ENCODE data around the gene NF1.
"Not testable (repeated sequence)": the region's sequence is repeated elsewhere in the genome, so short reads cannot be mapped to it uniquely, and the experiment has no call there.

Gene NF1

GRCh38 chr17:31260151-31260550 is 165.4 kb downstream of the NF1 start:
- DNase-seq = no peak

- no peak for DNase-seq
Measured at GRCh38 chr17:31261601-31262000, 166.8 kb downstream of the NF1 start.

- not testable (repeated sequence) for DNase-seq
Measured at GRCh38 chr17:31262923-31263322, 168.1 kb downstream of the NF1 start.

GRCh38 chr17:31266042-31266441 is 171.3 kb downstream of the NF1 start:
- no peak for DNase-seq

- DNase-seq = no peak
Measured at GRCh38 chr17:31269036-31269577, 174.3 kb downstream of the NF1 start.

GRCh38 chr17:31269578-31269983 is 174.8 kb downstream of the NF1 start:
- DNase-seq = no peak

- no peak for DNase-seq
Measured at GRCh38 chr17:31272236-31272635, 177.5 kb downstream of the NF1 start.

- no peak for DNase-seq
Measured at GRCh38 chr17:31272803-31273202, 178.0 kb downstream of the NF1 start.

- peak; percentile 30 for DNase-seq
Measured at GRCh38 chr17:31273516-31273915, 178.7 kb downstream of the NF1 start.

- peak; percentile 62 for DNase-seq
Measured at GRCh38 chr17:31274252-31274651, 179.5 kb downstream of the NF1 start.

GRCh38 chr17:31275116-31275515 is 180.3 kb downstream of the NF1 start:
- no peak for DNase-seq

GRCh38 chr17:31279401-31279800 is 184.6 kb downstream of the NF1 start:
- DNase-seq = no peak

GRCh38 chr17:31281061-31281460 is 186.3 kb downstream of the NF1 start:
- no peak for DNase-seq

- DNase-seq = no peak
Measured at GRCh38 chr17:31283841-31284240, 189.1 kb downstream of the NF1 start.

GRCh38 chr17:31286587-31286986 is 191.8 kb downstream of the NF1 start:
- DNase-seq = no peak

- not testable (repeated sequence) for DNase-seq
Measured at GRCh38 chr17:31287932-31288331, 193.2 kb downstream of the NF1 start.

- no peak for DNase-seq
Measured at GRCh38 chr17:31289790-31290189, 195.0 kb downstream of the NF1 start.

- no peak for DNase-seq
Measured at GRCh38 chr17:31291820-31292219, 197.0 kb downstream of the NF1 start.

- no peak for DNase-seq
Measured at GRCh38 chr17:31293581-31293980, 198.8 kb downstream of the NF1 start.

GRCh38 chr17:31294231-31294630 is 199.5 kb downstream of the NF1 start:
- no peak for DNase-seq

- DNase-seq = no peak
Measured at GRCh38 chr17:31294820-31295488, 200.2 kb downstream of the NF1 start.

- DNase-seq = no peak
Measured at GRCh38 chr17:31295489-31295871, 200.7 kb downstream of the NF1 start.

GRCh38 chr17:31296142-31296541 is 201.4 kb downstream of the NF1 start:
- no peak for DNase-seq

GRCh38 chr17:31297090-31297489 is 202.3 kb downstream of the NF1 start, which contains the start of gene OMG:
TSS of gene OMG (minus strand) at chr17:31297239. CDS start at chr17:31296331, 908 bp downstream.
- no peak for DNase-seq

GRCh38 chr17:31299624-31300023 is 204.8 kb downstream of the NF1 start:
- DNase-seq = peak; percentile 61

All from NCI-H69 (cell line).